Right atrium auricular region (tissue), 2 donors: ENCODE measurements around the gene SCAPER. TPM values are rescaled to one million over a fixed set of nuclear protein-coding genes. Genes with fewer than 3 reads are reported as not detected.
A peak's percentile ranks its signal among the peaks of the same experiment; 100 is the strongest.

Source experiments
- DNase-seq: peaks from one replicate; pipeline ENCODE4 v3.0.0-alpha.2; 2019; ENCODE audit warnings: low spot score
- H3K27ac ChIP-seq, 2 donors: fragments of 200-600 bp; sonication (generic); 1 replicate in 1 of 2; 2 replicates in 1 of 2; pipeline ENCODE4 v1.5.1; 2016 to 2019
- H3K27me3 ChIP-seq, 2 donors: fragments of 200-600 bp; sonication (generic); one replicate each; pipeline versions ENCODE4 v1.5.1 to v1.6.0; 2017 to 2019
- H3K36me3 ChIP-seq: fragments of 200-600 bp; sonication (generic); one replicate; pipeline ENCODE4 v1.5.1; 2016
- H3K4me1 ChIP-seq, 2 donors: fragments of 200-600 bp; sonication (generic); one replicate each; pipeline versions ENCODE4 v1.5.1 to v1.6.0; 2017 to 2019
- H3K4me3 ChIP-seq, 2 donors: fragments of 200-600 bp; sonication (generic); 1 replicate in 1 of 2; 2 replicates in 1 of 2; pipeline ENCODE4 v1.5.1; 2017 to 2019; ENCODE audit warnings: mild to moderate bottlenecking in 1 of 2, moderate library complexity in 1 of 2
- H3K9me3 ChIP-seq, 2 donors: fragments of 200-600 bp; sonication (generic); one replicate each; pipeline ENCODE4 v1.5.1; 2019
- CTCF ChIP-seq, 2 donors: fragments of 200-600 bp; sonication (generic); IDR thresholded peaks; one replicate each; pipeline ENCODE4 v1.5.1; 2019; ENCODE audit warnings: antibody characterized with exemption in 2 of 2
- total RNA-seq, 2 donors: library from RNA; depleted of rRNA; stranded (reverse); fragments of >200 nt; gene quantifications; one replicate each; pipeline ENCODE4 v1.1.0, GENCODE V29; 2016

Gene SCAPER
- total RNA-seq, 2 donors from 2014 or later: 20.5 to 52.3 TPM

GRCh38 chr15:76340803-76341365 is 564.3 kb downstream of the SCAPER start:
- H3K4me1 ChIP-seq: peaks cover 0 to 71% of the 10 kb centered on the region in 2 donors
- peak overlapping the region in 1 of 2 donors; percentile 43 for H3K4me3 ChIP-seq
- H3K27ac ChIP-seq: no peak overlapping the region
- no peaks in the 10 kb centered on the region for H3K9me3 ChIP-seq
- TF ChIP-seq CTCF (IDR thresholded peaks at IDR 0.05): no peak
- no peaks in the 10 kb centered on the region for H3K36me3 ChIP-seq
- H3K27me3 ChIP-seq: peaks cover 74 to 99% of the 10 kb centered on the region in 2 donors
- DNase-seq: no peak

- Histone ChIP-seq H3K4me1 (peaks cover 0 to 72% of the 10 kb centered on the region in 2 donors), H3K27ac (no peak overlapping the region), H3K9me3 (no peaks in the 10 kb centered on the region), H3K4me3 (peak overlapping the region in 1 of 2 donors; percentile 43), H3K27me3 (peaks cover 74 to 99% of the 10 kb centered on the region in 2 donors), H3K36me3 (no peaks in the 10 kb centered on the region)
- no peak for TF ChIP-seq CTCF (IDR thresholded peaks at IDR 0.05)
- no peak for DNase-seq
Observed at GRCh38 chr15:76340198-76340802, 564.8 kb downstream of the SCAPER start.

- H3K27me3 ChIP-seq: peaks cover 77 to 99% of the 10 kb centered on the region in 2 donors
- H3K9me3 ChIP-seq: no peaks in the 10 kb centered on the region
- no peak for DNase-seq
- no peak for TF ChIP-seq CTCF (IDR thresholded peaks at IDR 0.05)
- H3K36me3 ChIP-seq: no peaks in the 10 kb centered on the region
- H3K4me3 ChIP-seq: peak overlapping the region in 1 of 2 donors; percentile 43
- peaks cover 0 to 75% of the 10 kb centered on the region in 2 donors for H3K4me1 ChIP-seq
- no peak overlapping the region for H3K27ac ChIP-seq
Observed at GRCh38 chr15:76339305-76340197, 565.6 kb downstream of the SCAPER start.

- H3K27me3 ChIP-seq: peaks cover 77 to 92% of the 10 kb centered on the region in 2 donors
- H3K4me3 ChIP-seq: no peak overlapping the region
Observed at GRCh38 chr15:76338486-76339304, 566.4 kb downstream of the SCAPER start.

More at GRCh38 chr15:76338486-76339304, 566.4 kb downstream of the SCAPER start:
- Histone ChIP-seq H3K9me3 (no peaks in the 10 kb centered on the region), H3K27ac (no peak overlapping the region), H3K4me1 (peaks cover 0 to 75% of the 10 kb centered on the region in 2 donors), H3K36me3 (no peaks in the 10 kb centered on the region)
- no peak for TF ChIP-seq CTCF (IDR thresholded peaks at IDR 0.05)
- DNase-seq: no peak
